Endothelial cell (in vitro differentiated cells): Measurements from ENCODE around the gene CCDC171. TPM values are rescaled to one million over a fixed set of nuclear protein-coding genes. Genes with fewer than 3 reads are reported as not detected.

Experiments
- DNase-seq: peaks from one replicate; pipeline ENCODE4 v3.0.0; 2021; ENCODE audit warnings: low spot score
- H3K27ac Mint-ChIP-seq: one replicate; pipeline ENCODE4 v1.8.0; 2021; ENCODE audit warnings: mixed read lengths, inconsistent platforms; ENCODE audit not compliant: unreplicated experiment
- H3K27me3 Mint-ChIP-seq: one replicate; pipeline ENCODE4 v1.8.0; 2021; ENCODE audit warnings: mild to moderate bottlenecking, moderate library complexity, mixed read lengths, inconsistent platforms; ENCODE audit not compliant: unreplicated experiment
- H3K36me3 Mint-ChIP-seq: one replicate; pipeline ENCODE4 v1.8.0; 2021; ENCODE audit warnings: mild to moderate bottlenecking, low read depth, mixed read lengths, inconsistent platforms; ENCODE audit not compliant: unreplicated experiment
- H3K4me1 Mint-ChIP-seq: one replicate; pipeline ENCODE4 v1.8.0; 2021; ENCODE audit warnings: mild to moderate bottlenecking, mixed read lengths, inconsistent platforms; ENCODE audit not compliant: unreplicated experiment
- H3K4me3 Mint-ChIP-seq: one replicate; pipeline ENCODE4 v1.8.0; 2021; ENCODE audit warnings: mild to moderate bottlenecking, mixed read lengths, inconsistent platforms; ENCODE audit not compliant: unreplicated experiment
- H3K9me3 Mint-ChIP-seq: one replicate; pipeline ENCODE4 v1.8.0; 2021; ENCODE audit warnings: mixed read lengths, inconsistent platforms; ENCODE audit not compliant: unreplicated experiment
- total RNA-seq: library from RNA; stranded (reverse); fragmentation: NEBNext Ultra II Directional; extraction: Animal tissue kit (Norgen Biotek cat#: 25700); gene quantifications from one replicate; pipeline ENCODE4 v1.2.1, GENCODE V29; 2021; ENCODE audit not compliant: unreplicated experiment
- TF ChIP-seq, protein P1 (sequence below): fragments of 200-600 bp; sonication (generic); IDR thresholded peaks from one replicate; pipeline ENCODE4 v1.5.0; 2021; ENCODE audit warnings: antibody characterized with exemption; ENCODE audit not compliant: unreplicated experiment

Gene CCDC171
- total RNA-seq, 1 donor from 2014 or later: 6.5 TPM

DNA sequence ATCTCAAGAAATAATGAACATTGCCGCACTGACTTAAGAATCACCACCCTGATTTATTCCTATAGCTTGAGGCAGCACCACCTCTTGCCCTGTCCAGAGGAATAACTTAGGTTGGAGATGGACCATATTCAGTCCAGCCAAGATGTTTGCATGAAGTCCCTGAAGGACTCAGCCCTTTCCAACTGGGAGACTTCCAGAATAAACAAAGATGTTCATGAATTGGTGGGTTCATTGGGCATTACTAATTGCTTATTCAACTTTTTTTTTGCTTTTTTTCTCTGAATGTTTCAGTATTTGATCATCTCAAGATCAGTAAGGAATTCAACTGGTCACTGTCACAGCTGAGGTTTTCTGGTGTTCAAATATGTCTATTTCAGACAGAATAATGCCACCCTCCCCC lies 470.6 kb downstream of the CCDC171 start:
- TF ChIP-seq, protein P1, sequence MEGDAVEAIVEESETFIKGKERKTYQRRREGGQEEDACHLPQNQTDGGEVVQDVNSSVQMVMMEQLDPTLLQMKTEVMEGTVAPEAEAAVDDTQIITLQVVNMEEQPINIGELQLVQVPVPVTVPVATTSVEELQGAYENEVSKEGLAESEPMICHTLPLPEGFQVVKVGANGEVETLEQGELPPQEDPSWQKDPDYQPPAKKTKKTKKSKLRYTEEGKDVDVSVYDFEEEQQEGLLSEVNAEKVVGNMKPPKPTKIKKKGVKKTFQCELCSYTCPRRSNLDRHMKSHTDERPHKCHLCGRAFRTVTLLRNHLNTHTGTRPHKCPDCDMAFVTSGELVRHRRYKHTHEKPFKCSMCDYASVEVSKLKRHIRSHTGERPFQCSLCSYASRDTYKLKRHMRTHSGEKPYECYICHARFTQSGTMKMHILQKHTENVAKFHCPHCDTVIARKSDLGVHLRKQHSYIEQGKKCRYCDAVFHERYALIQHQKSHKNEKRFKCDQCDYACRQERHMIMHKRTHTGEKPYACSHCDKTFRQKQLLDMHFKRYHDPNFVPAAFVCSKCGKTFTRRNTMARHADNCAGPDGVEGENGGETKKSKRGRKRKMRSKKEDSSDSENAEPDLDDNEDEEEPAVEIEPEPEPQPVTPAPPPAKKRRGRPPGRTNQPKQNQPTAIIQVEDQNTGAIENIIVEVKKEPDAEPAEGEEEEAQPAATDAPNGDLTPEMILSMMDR: no peak
- no peak overlapping the region for H3K4me3 Mint-ChIP-seq

More for the DNA sequence above, 470.6 kb downstream of the CCDC171 start:
- H3K27ac Mint-ChIP-seq: no peak overlapping the region
- H3K9me3 Mint-ChIP-seq: no peaks in the 10 kb centered on the region
- H3K36me3 Mint-ChIP-seq: no peaks in the 10 kb centered on the region
- H3K27me3 Mint-ChIP-seq: no peaks in the 10 kb centered on the region
- no peak for DNase-seq
- H3K4me1 Mint-ChIP-seq: no peaks in the 10 kb centered on the region

Other genes starting within 250 kb of the CCDC171 start
- gene TTC39B, start 245.8 kb upstream of the CCDC171 start, total RNA-seq: 10.3 TPM
- 31.8 TPM for gene SNAPC3, start 130.2 kb upstream of the CCDC171 start, total RNA-seq
- gene PSIP1, start 42.1 kb upstream of the CCDC171 start, total RNA-seq: 128 TPM